HFF-Myc (cell line): ENCODE data around the gene MYO3B.

Experiments
- DNase-seq: peaks from one replicate; pipeline ENCODE4 v3.0.0-alpha.2; 2011; ENCODE audit warnings: low read depth; ENCODE audit errors: extremely low read depth
- H3K4me3 ChIP-seq: replicated peaks from 2 replicates; pipeline ENCODE4 v1.5.1; 2011; ENCODE audit warnings: low read depth, mild to moderate bottlenecking, control low read depth, low read length
- CTCF ChIP-seq: IDR thresholded peaks from 2 replicates; pipeline ENCODE4 v1.5.1; 2012; ENCODE audit warnings: mild to moderate bottlenecking, low read depth, low read length, control low read depth; ENCODE audit errors: missing control alignments

The MYO3B gene

GRCh38 chr2:170216981-170217380, 39.0 kb downstream of the MYO3B start:
- no peak for DNase-seq
- TF ChIP-seq CTCF: no peak
- H3K4me3 ChIP-seq: no peak overlapping the region

DNA sequence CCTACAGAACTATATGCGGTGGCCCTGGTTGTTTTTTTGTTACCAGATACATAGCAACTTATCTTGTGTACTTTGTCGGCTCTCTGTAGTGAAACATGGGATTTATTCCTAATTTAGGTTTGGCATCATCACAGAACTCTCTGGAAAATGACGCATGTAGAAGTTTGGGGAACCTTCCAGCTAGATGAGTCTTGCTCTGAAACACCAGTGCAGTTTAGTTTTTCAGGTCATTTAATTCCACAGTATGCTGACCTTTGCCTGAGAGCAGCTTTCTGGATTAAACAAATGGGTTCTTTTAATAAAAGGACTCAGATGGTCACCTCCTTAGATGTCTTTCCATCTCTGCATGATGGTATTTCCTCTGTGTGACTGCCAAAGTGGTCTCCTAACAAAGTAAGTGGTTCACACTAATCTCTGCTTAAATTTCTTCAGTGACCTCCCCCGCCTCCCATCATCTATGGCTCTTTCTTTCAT, 39.9 kb downstream of the MYO3B start:
- no peak for TF ChIP-seq CTCF
- no peak overlapping the region for H3K4me3 ChIP-seq
- DNase-seq: no peak

DNA sequence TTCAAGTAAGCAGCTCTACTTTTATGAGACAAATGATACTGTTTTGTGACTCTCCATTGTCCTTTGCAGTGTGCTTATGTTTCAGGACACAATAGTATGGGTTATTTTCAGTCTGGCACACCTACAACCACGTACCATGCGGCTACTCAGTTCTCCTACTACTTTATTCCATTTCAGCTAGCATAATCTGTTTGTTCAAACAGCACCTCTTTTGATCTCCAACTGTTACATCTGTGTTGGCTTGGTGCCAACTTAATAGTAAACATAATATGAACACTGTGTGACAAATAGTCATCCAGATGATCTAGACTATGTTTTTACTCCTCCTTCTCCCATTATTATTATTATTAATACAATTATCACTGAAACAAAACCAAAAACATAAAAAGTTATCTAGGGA, 40.5 kb downstream of the MYO3B start:
- TF ChIP-seq CTCF: no peak
- no peak for DNase-seq
- no peak overlapping the region for H3K4me3 ChIP-seq

DNA sequence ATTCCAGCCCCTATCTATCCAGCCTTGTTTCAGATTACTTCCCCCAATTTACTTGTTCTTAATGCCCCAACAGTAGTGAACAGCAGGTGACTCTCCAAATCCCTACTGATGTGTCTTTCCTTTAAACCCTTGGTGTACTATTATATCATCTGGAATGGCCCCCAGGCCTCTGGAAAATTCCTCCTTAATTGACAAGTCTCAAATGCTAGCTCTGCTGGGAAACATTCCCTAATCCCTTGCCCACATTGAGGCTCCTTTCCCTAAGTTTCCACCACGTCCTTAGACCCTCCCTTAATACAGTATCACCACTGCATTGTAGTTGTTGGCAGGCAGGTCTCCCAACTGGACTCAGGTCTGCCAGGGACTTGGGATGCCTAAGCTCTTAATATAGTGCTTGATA, 41.0 kb downstream of the MYO3B start:
- TF ChIP-seq CTCF: no peak
- no peak overlapping the region for H3K4me3 ChIP-seq
- no peak for DNase-seq

- DNase-seq: peak; percentile 36
- H3K4me3 ChIP-seq: no peak overlapping the region
- no peak for TF ChIP-seq CTCF
Observed at GRCh38 chr2:170221317-170222288, 43.7 kb downstream of the MYO3B start.

DNA sequence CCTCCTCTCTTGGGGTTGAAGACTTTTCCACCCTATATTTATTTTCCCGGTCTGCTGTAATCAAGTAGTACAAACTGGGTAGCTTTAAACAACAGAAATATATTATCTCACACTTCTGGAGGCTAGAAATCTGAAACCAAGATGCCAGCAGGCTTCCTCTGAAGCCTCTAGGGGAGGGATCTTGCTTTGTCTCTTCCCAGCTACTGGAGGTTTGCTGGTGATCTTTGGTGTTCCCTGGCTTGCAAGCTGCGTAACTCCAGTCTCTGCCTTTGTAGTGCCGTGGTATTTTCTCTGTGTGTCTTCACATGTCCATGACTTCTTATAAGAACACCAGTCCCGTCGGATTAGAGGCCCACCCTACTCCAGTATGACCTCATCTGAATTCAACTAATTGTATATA, 44.4 kb downstream of the MYO3B start:
- no peak overlapping the region for H3K4me3 ChIP-seq
- peak; percentile 27 for DNase-seq
- TF ChIP-seq CTCF: no peak
